ENCODE data around the gene INTS12. TPM values are rescaled to one million over a fixed set of nuclear protein-coding genes. Genes with fewer than 3 reads are reported as not detected.

Gene INTS12
- polyA plus RNA-seq, 1 donor (not counting 4 experiments of a cell fraction or from before 2014, with no cell fraction given): 39.8 TPM

DNA sequence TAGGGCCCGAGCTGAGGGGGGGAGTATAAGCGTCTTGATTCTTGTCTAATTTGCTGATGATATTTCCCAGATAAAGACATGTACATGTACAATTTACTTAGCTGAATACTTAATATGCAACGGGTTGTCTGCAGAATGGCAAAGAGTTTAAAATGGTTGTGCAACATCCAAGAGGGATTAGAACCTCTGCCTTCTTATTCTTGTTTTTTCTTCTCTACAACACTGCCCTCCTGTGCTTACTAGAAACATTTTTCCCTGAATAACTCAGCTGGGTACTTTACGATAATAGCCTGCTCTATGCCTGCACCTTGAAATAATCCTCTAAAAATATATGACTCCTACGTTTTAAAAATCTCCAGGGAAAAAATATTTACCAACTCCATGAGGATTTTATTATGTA, 41.8 kb downstream of the INTS12 start:
- TF ChIP-seq, protein P1, sequence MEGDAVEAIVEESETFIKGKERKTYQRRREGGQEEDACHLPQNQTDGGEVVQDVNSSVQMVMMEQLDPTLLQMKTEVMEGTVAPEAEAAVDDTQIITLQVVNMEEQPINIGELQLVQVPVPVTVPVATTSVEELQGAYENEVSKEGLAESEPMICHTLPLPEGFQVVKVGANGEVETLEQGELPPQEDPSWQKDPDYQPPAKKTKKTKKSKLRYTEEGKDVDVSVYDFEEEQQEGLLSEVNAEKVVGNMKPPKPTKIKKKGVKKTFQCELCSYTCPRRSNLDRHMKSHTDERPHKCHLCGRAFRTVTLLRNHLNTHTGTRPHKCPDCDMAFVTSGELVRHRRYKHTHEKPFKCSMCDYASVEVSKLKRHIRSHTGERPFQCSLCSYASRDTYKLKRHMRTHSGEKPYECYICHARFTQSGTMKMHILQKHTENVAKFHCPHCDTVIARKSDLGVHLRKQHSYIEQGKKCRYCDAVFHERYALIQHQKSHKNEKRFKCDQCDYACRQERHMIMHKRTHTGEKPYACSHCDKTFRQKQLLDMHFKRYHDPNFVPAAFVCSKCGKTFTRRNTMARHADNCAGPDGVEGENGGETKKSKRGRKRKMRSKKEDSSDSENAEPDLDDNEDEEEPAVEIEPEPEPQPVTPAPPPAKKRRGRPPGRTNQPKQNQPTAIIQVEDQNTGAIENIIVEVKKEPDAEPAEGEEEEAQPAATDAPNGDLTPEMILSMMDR (optimal IDR thresholded peaks at IDR 0.05 in 1 of 3, IDR thresholded peaks at IDR 0.05 in 1 of 3, conservative IDR thresholded peaks at IDR 0.05 in 1 of 3; ENCODE audit: extremely low read depth in 1 of 3, insufficient read depth in 2 of 3, low read length in 3 of 3): peak in 2 of 3 experiments; percentile 29 to 36
- no peak for TF ChIP-seq EZH2 (IDR thresholded peaks at IDR 0.05; ENCODE audit: low read length)
- no peak overlapping the region for H3K4me3 ChIP-seq (ENCODE audit: control insufficient read depth in 2 of 3, extremely low read depth in 1 of 3, insufficient read depth in 2 of 3, low read depth in 1 of 3, low read length in 3 of 3)
- H3K27me3 ChIP-seq (ENCODE audit: control insufficient read depth, extremely low read depth, insufficient read depth, low read length): no peaks in the 10 kb centered on the region
- dilution Hi-C loops (cut with MboI; ENCODE audit: extremely low pct_ligation_motif_present, low sequenced_read_pairs): no loop called here
- no peaks in the 10 kb centered on the region for H3K9me3 ChIP-seq (ENCODE audit: control insufficient read depth, low read depth, low read length)
- no peaks in the 10 kb centered on the region for H3K79me2 ChIP-seq (ENCODE audit: control insufficient read depth, insufficient read depth, low read length)
- H2AFZ ChIP-seq (ENCODE audit: control insufficient read depth, low read length): no peak overlapping the region
- FAIRE-seq (peak; percentile 58), DNase-seq (ENCODE audit: low read depth, low spot score) (no peak)
- H3K9ac ChIP-seq (ENCODE audit: control insufficient read depth, extremely low read depth, insufficient read depth, low read length): no peak overlapping the region
- no peak overlapping the region for H3K27ac ChIP-seq (ENCODE audit: control insufficient read depth, insufficient read depth, low read length)
- no peaks in the 10 kb centered on the region for H3K4me1 ChIP-seq (ENCODE audit: control insufficient read depth, extremely low read depth, insufficient read depth, low read length)
- H3K36me3 ChIP-seq (ENCODE audit: control insufficient read depth in 2 of 2, extremely low read depth in 1 of 2, insufficient read depth in 2 of 2, low read length in 2 of 2): no peaks in the 10 kb centered on the region
- H3K9me1 ChIP-seq (ENCODE audit: control insufficient read depth, extremely low read depth, insufficient read depth, low read length): no peaks in the 10 kb centered on the region
- no peaks in the 10 kb centered on the region for H4K20me1 ChIP-seq (ENCODE audit: control insufficient read depth, extremely low read depth, insufficient read depth, low read length)
- no peak overlapping the region for H3K4me2 ChIP-seq (ENCODE audit: control insufficient read depth, extremely low read depth, insufficient read depth, low read depth, low read length)

DNA sequence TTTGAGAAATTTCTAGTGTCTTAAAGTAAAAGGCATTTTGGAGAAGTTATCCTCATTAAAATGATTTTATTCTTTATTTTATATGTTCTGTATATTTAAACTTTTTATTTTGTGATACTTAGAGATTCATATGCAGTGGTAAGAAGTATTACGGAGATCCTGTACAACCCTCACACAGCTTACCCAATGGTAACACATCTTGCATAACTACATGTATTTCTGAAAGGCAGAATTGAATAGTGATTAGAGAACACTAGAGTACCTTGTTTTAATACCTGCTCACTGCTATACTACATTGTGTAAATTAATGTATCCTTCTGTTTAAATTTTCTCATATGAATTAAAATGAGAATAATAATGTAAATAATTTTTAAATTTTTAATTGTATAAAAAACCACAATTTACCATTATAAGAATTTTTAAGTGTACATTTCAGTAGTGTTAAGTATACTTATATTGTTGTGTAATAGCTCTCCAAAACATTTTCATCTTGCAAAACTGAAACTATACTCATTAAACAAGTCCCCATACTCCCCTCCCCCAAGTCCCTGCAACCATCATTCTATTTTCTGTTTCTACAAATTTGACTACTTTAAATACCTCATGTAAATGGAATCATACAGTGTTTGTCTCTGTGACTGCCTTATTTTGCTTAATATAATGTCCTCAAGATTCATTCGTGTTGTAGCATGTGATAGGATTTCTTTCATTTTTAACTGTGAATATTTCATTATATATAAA, 45.4 kb downstream of the INTS12 start:
- DNase-seq (ENCODE audit: low read depth, low spot score) (no peak), FAIRE-seq (no peak)
- Histone ChIP-seq H3K4me2 (ENCODE audit: control insufficient read depth, extremely low read depth, insufficient read depth, low read depth, low read length) (no peak overlapping the region), H3K79me2 (ENCODE audit: control insufficient read depth, insufficient read depth, low read length) (no peaks in the 10 kb centered on the region), H3K27me3 (ENCODE audit: control insufficient read depth, extremely low read depth, insufficient read depth, low read length) (no peaks in the 10 kb centered on the region), H3K4me1 (ENCODE audit: control insufficient read depth, extremely low read depth, insufficient read depth, low read length) (no peaks in the 10 kb centered on the region), H3K4me3 (ENCODE audit: control insufficient read depth in 2 of 3, extremely low read depth in 1 of 3, insufficient read depth in 2 of 3, low read depth in 1 of 3, low read length in 3 of 3) (no peak overlapping the region), H3K9ac (ENCODE audit: control insufficient read depth, extremely low read depth, insufficient read depth, low read length) (no peak overlapping the region), H2AFZ (ENCODE audit: control insufficient read depth, low read length) (no peak overlapping the region), H3K27ac (ENCODE audit: control insufficient read depth, insufficient read depth, low read length) (no peak overlapping the region), H3K9me3 (ENCODE audit: control insufficient read depth, low read depth, low read length) (no peaks in the 10 kb centered on the region), H4K20me1 (ENCODE audit: control insufficient read depth, extremely low read depth, insufficient read depth, low read length) (no peaks in the 10 kb centered on the region), H3K9me1 (ENCODE audit: control insufficient read depth, extremely low read depth, insufficient read depth, low read length) (no peaks in the 10 kb centered on the region), H3K36me3 (ENCODE audit: control insufficient read depth in 2 of 2, extremely low read depth in 1 of 2, insufficient read depth in 2 of 2, low read length in 2 of 2) (no peaks in the 10 kb centered on the region)
- TF ChIP-seq EZH2 (IDR thresholded peaks at IDR 0.05; ENCODE audit: low read length): no peak
- TF ChIP-seq, protein P1 (optimal IDR thresholded peaks at IDR 0.05 in 1 of 3, IDR thresholded peaks at IDR 0.05 in 1 of 3, conservative IDR thresholded peaks at IDR 0.05 in 1 of 3; ENCODE audit: extremely low read depth in 1 of 3, insufficient read depth in 2 of 3, low read length in 3 of 3): no peak
- dilution Hi-C loops (cut with MboI; ENCODE audit: extremely low pct_ligation_motif_present, low sequenced_read_pairs): no loop called here

Data from keratinocyte (primary cell).